Peyer's patch (tissue), 4 donors: ENCODE data around the gene IFI30.

Source experiments
- CTCF ChIP-seq, 6 experiments: fragments of 450-650 bp in 4 of 6; fragments of 200-600 bp in 2 of 6; sonication (generic) in 1 of 6; IDR thresholded peaks; one replicate each; pipeline ENCODE4 v1.5.1; 2017 to 2019; ENCODE audit warnings: antibody characterized with exemption in 6 of 6, mild to moderate bottlenecking in 3 of 6, moderate library complexity in 1 of 6
- POLR2A ChIP-seq, 2 donors: fragments of 450-650 bp; IDR thresholded peaks; one replicate each; pipeline ENCODE4 v1.5.1; 2017; ENCODE audit warnings: antibody characterized with exemption in 2 of 2, mild to moderate bottlenecking in 2 of 2, moderate library complexity in 2 of 2

GRCh38 chr19:18123819-18124218 lies 49.8 kb upstream of the IFI30 start:
- TF ChIP-seq CTCF (IDR thresholded peaks at IDR 0.05) (no peak), POLR2A (IDR thresholded peaks at IDR 0.05) (no peak)
